CD4-positive, alpha-beta memory T cell (primary cell): ENCODE data around the gene SBSN. TPM values are rescaled to one million over a fixed set of nuclear protein-coding genes. Genes with fewer than 3 reads are reported as not detected.
A peak's percentile ranks its signal among the peaks of the same experiment; 100 is the strongest.

Experiments used
- CTCF ChIA-PET: fragments of 350-600 bp; sonication (Branson Sonifier 250); formaldehyde crosslinking; loops from one replicate; lab custom pipeline; 2021; ENCODE audit warnings: inconsistent platforms; ENCODE audit not compliant: partially characterized antibody; lab: Charles Lee
- POLR2A ChIA-PET: fragments of 350-600 bp; sonication (Branson Sonifier 250); formaldehyde crosslinking; loops from one replicate; lab custom pipeline; 2021; ENCODE audit not compliant: partially characterized antibody; lab: Charles Lee
- DNase-seq, 5 donors: peaks; one replicate each; pipeline versions ENCODE4 v3.0.0 to v3.0.0-alpha.2; 2020 to 2022; ENCODE audit warnings: mixed read lengths in 1 of 5
- H3K27ac ChIP-seq: one replicate; pipeline ENCODE4 v1.7.0; 2013; ENCODE audit warnings: low read depth, low read length
- H3K27me3 ChIP-seq: 2 replicates; pipeline ENCODE4 v1.7.0; 2013; ENCODE audit warnings: mild to moderate bottlenecking, low read length, moderate library complexity; ENCODE audit not compliant: insufficient read depth
- H3K36me3 ChIP-seq: 2 replicates; pipeline ENCODE4 v1.7.0; 2013; ENCODE audit warnings: mild to moderate bottlenecking, low read length, moderate library complexity; ENCODE audit not compliant: insufficient read depth
- H3K4me1 ChIP-seq: 2 replicates; pipeline ENCODE4 v1.7.0; 2013; ENCODE audit warnings: mild to moderate bottlenecking, low read length, moderate library complexity; ENCODE audit not compliant: insufficient read depth
- H3K4me3 ChIP-seq, 2 donors: one replicate each; pipeline ENCODE4 v1.7.0; 2013; ENCODE audit warnings: low read length in 2 of 2, mild to moderate bottlenecking in 1 of 2
- H3K9me3 ChIP-seq, 2 donors: one replicate each; pipeline ENCODE4 v1.7.0; 2013; ENCODE audit warnings: low read length in 2 of 2, control low read depth in 1 of 2; ENCODE audit not compliant: control insufficient read depth in 1 of 2
- H3K27ac Mint-ChIP-seq, 7 donors: one replicate each; pipeline ENCODE4 v1.8.0; 2020 to 2021; ENCODE audit warnings: mixed read lengths in 7 of 7, mild to moderate bottlenecking in 6 of 7, inconsistent platforms in 3 of 7, moderate library complexity in 3 of 7
- H3K27me3 Mint-ChIP-seq, 2 donors: one replicate each; pipeline ENCODE4 v1.8.0; 2020 to 2021; ENCODE audit warnings: mixed read lengths in 2 of 2
- H3K36me3 Mint-ChIP-seq, 2 donors: one replicate each; pipeline ENCODE4 v1.8.0; 2020 to 2021; ENCODE audit warnings: mixed read lengths in 2 of 2, inconsistent platforms in 1 of 2, mild to moderate bottlenecking in 1 of 2
- H3K4me1 Mint-ChIP-seq, 4 donors: one replicate each; pipeline ENCODE4 v1.8.0; 2020 to 2021; ENCODE audit warnings: mixed read lengths in 4 of 4, mild to moderate bottlenecking in 1 of 4
- H3K4me3 Mint-ChIP-seq, 8 donors: one replicate each; pipeline ENCODE4 v1.8.0; 2020 to 2021; ENCODE audit warnings: mixed read lengths in 8 of 8, mild to moderate bottlenecking in 7 of 8, moderate library complexity in 6 of 8, inconsistent platforms in 3 of 8
- H3K9me3 Mint-ChIP-seq, 8 donors: one replicate each; pipeline ENCODE4 v1.8.0; 2020 to 2021; ENCODE audit warnings: mixed read lengths in 8 of 8, mild to moderate bottlenecking in 5 of 8, inconsistent platforms in 3 of 8, moderate library complexity in 1 of 8
- intact Hi-C: fragments of 100-400 bp; cut with micrococcal nuclease; formaldehyde crosslinking; loops from one replicate; pipeline ENCODE4 v1.15.1; 2023
- polyA plus RNA-seq, 2 donors: library from polyadenylated mRNA; unstranded; fragments of 300-500 nt; fragmentation: Illumina TruSeq; gene quantifications; one replicate each; pipeline ENCODE4 v1.2.3, GENCODE V29; 2021
- total RNA-seq, 2 experiments: library from RNA; stranded (reverse); gene quantifications; one replicate each; pipeline ENCODE4 v1.2.3, GENCODE V29; 2021

SBSN gene
- total and polyA plus RNA-seq, 4 experiments from 2014 or later, result not detected

- Mint-ChIP-seq H3K36me3 (peaks cover 0 to 3% of the 10 kb centered on the region in 2 donors), H3K9me3 (peaks cover 0 to 3% (median 0%) of the 10 kb centered on the region in 8 donors), H3K27me3 (peaks cover 2 to 3% of the 10 kb centered on the region in 2 donors), H3K27ac (peak overlapping the region in 1 of 7 donors; percentile 9), H3K4me3 (peak overlapping the region in 1 of 8 donors; percentile 17), H3K4me1 (peaks cover 3 to 9% (median 6%) of the 10 kb centered on the region in 4 donors)
- intact Hi-C loops, result no loop called here
- Histone ChIP-seq H3K9me3 (no peaks in the 10 kb centered on the region), H3K36me3 (no peaks in the 10 kb centered on the region), H3K4me3 (no peak overlapping the region), H3K27ac (no peak overlapping the region), H3K4me1 (peaks cover 6% of the 10 kb centered on the region), H3K27me3 (no peaks in the 10 kb centered on the region)
- no peak for DNase-seq
- CTCF ChIA-PET, result no interaction called here
- POLR2A ChIA-PET, result no interaction called here
These were observed 11.7 kb upstream of the SBSN start for GRCh38 chr19:35539850-35540249.

DNA sequence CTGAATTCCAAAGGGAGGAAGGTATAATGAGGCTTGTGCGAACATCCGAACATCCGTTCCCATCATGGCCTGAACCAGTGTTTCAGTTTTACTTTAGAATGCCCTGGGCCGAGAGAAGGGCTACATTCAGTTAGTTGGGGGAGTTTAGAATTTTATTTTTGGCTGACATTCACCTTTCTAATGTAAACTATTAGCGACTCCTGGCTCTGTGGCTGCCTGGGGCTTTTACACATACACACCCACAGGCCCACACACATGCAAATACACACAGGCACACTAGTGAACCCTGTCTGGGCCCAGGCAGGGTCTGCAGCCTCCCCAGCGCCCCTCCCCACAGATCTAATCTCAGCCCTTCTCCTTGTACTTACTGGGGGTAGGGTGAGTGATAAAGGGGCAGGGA, 11.2 kb upstream of the SBSN start:
- intact Hi-C loops, result no loop called here
- Histone ChIP-seq H3K36me3 (no peaks in the 10 kb centered on the region), H3K27me3 (no peaks in the 10 kb centered on the region), H3K9me3 (no peaks in the 10 kb centered on the region), H3K4me3 (no peak overlapping the region), H3K4me1 (peaks cover 2% of the 10 kb centered on the region), H3K27ac (no peak overlapping the region)
- H3K4me3 Mint-ChIP-seq, result no peak overlapping the region
- ChIA-PET POLR2A (no interaction called here), CTCF (no interaction called here)
- no peak overlapping the region for H3K27ac Mint-ChIP-seq
- peaks cover 4% of the 10 kb centered on the region in 2 donors for H3K27me3 Mint-ChIP-seq
- no peaks in the 10 kb centered on the region for H3K36me3 Mint-ChIP-seq
- peaks cover 0 to 4% (median 2%) of the 10 kb centered on the region in 4 donors for H3K4me1 Mint-ChIP-seq
- peaks cover 0 to 3% (median 0%) of the 10 kb centered on the region in 8 donors for H3K9me3 Mint-ChIP-seq
- DNase-seq, result no peak

- peak overlapping the region in 1 of 7 donors; percentile 35 for H3K27ac Mint-ChIP-seq
- peaks cover 17 to 19% of the 10 kb centered on the region in 2 donors for H3K27me3 Mint-ChIP-seq
- CTCF ChIA-PET, result interaction anchor here (3.2 kb wide), 1 partner anchor 14 kb away, joined by 13 read pairs; no protein-coding TSS in a partner anchor
These were observed 6.8 kb upstream of the SBSN start for GRCh38 chr19:35534803-35535480.

GRCh38 chr19:35533822-35534392, 5.8 kb upstream of the SBSN start:
- Histone ChIP-seq H3K9me3 (no peaks in the 10 kb centered on the region), H3K4me3 (peak overlapping the region in 1 of 2 donors; percentile 19), H3K27ac (no peak overlapping the region), H3K27me3 (no peaks in the 10 kb centered on the region), H3K4me1 (peaks cover 13% of the 10 kb centered on the region), H3K36me3 (no peaks in the 10 kb centered on the region)
- intact Hi-C loops, result no loop called here
- H3K36me3 Mint-ChIP-seq, result no peaks in the 10 kb centered on the region
- H3K9me3 Mint-ChIP-seq, result peaks cover 0 to 3% (median 0%) of the 10 kb centered on the region in 8 donors
- DNase-seq, result peak; percentile 19 to 63 (median 30)
- ChIA-PET POLR2A (no interaction called here), CTCF (interaction anchor here (0.8 to 1.2 kb wide), 2 partner anchors 15 to 24 kb away, joined by 3 read pairs; no protein-coding TSS in a partner anchor)
- peak overlapping the region; percentile 55 to 86 (median 76) for H3K4me3 Mint-ChIP-seq
- peak overlapping the region in 2 of 7 donors; percentile 33 to 60 for H3K27ac Mint-ChIP-seq
- H3K27me3 Mint-ChIP-seq, result peaks cover 20 to 28% of the 10 kb centered on the region in 2 donors
- peaks cover 7 to 17% (median 12%) of the 10 kb centered on the region in 4 donors for H3K4me1 Mint-ChIP-seq

More at GRCh38 chr19:35534803-35535480, 6.8 kb upstream of the SBSN start:
- Mint-ChIP-seq H3K4me1 (peaks cover 7 to 17% (median 12%) of the 10 kb centered on the region in 4 donors), H3K4me3 (no peak overlapping the region), H3K36me3 (no peaks in the 10 kb centered on the region), H3K9me3 (peaks cover 0 to 3% (median 0%) of the 10 kb centered on the region in 8 donors)
- no peaks in the 10 kb centered on the region for H3K27me3 ChIP-seq
- no peak for DNase-seq
- intact Hi-C loops, result no loop called here
- POLR2A ChIA-PET, result interaction anchor here (0.7 kb wide), 1 partner anchor 10 kb away, joined by 3 read pairs; no protein-coding TSS in a partner anchor
- no peak overlapping the region for H3K4me3 ChIP-seq
- H3K27ac ChIP-seq, result no peak overlapping the region
- H3K36me3 ChIP-seq, result no peaks in the 10 kb centered on the region
- H3K4me1 ChIP-seq, result peaks cover 13% of the 10 kb centered on the region
- no peaks in the 10 kb centered on the region for H3K9me3 ChIP-seq

DNA sequence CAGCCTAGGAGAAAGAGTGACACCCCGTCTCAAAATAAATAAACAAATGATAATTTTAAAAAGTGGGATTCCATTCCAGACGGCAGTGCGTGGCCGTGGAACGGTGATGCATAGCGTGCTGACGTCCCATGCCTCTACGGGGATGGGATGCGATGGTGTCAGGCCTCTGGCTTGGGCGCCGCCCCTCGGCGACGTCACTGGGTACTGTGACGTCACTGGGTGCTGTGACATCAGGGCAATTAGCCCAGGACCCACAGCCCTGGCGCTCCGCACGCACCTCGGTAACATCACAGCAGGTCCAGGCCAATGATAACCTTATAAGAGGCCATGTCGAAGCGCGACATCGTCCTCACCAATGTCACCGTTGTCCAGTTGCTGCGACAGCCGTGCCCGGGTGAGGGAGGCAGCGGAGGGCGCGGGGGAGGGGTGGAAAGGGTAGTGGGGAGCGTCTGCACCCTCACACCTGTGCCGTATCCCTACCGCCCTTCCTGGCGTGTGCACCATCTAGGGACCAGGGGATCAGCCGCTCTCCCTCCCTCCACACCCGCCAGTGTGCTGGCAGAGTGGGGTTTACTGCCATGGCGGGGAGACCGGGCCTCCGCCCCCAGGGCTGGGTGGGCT, 5.2 kb upstream of the SBSN start, which contains the start of gene GAPDHS:
GAPDHS (plus strand) TSS at position 256 of the 621 bp plus-strand sequence; CDS start at position 328, 72 bp downstream.
- CTCF ChIA-PET, result interaction anchor here (0.8 to 1.2 kb wide), 2 partner anchors 16 to 23 kb away, joined by 3 read pairs; no protein-coding TSS in a partner anchor
- peak within 1 kb of the TSS in 1 of 2 donors; percentile 19 for H3K4me3 ChIP-seq

GRCh38 chr19:35531291-35531690, 3.2 kb upstream of the SBSN start:
- ChIA-PET POLR2A (no interaction called here), CTCF (interaction anchor here (1.2 to 2.6 kb wide), 2 partner anchors 17 to 19 kb away, joined by 3 to 7 read pairs; no protein-coding TSS in a partner anchor)
- no peak for DNase-seq
- Mint-ChIP-seq H3K4me3 (no peak overlapping the region), H3K4me1 (peaks cover 7 to 17% (median 12%) of the 10 kb centered on the region in 4 donors), H3K27me3 (peaks cover 35 to 40% of the 10 kb centered on the region in 2 donors), H3K36me3 (no peaks in the 10 kb centered on the region), H3K9me3 (no peaks in the 10 kb centered on the region), H3K27ac (no peak overlapping the region)
- no peak overlapping the region for H3K27ac ChIP-seq
- no peaks in the 10 kb centered on the region for H3K36me3 ChIP-seq
- H3K9me3 ChIP-seq, result no peaks in the 10 kb centered on the region
- no peak overlapping the region for H3K4me3 ChIP-seq
- no peaks in the 10 kb centered on the region for H3K27me3 ChIP-seq
- intact Hi-C loops, result no loop called here
- peaks cover 13% of the 10 kb centered on the region for H3K4me1 ChIP-seq

More for the DNA sequence above, 5.2 kb upstream of the SBSN start, which contains the start of gene GAPDHS:
- H3K36me3 Mint-ChIP-seq, result no peaks in the 10 kb centered on the region
- peaks cover 13% of the 10 kb centered on the region for H3K4me1 ChIP-seq
- no peak for DNase-seq
- peak within 1 kb of the TSS in 3 of 7 donors; percentile 33 to 60 (median 49) for H3K27ac Mint-ChIP-seq
- POLR2A ChIA-PET, result no interaction called here
- peak within 1 kb of the TSS; percentile 55 to 86 (median 76) for H3K4me3 Mint-ChIP-seq
- no peaks in the 10 kb centered on the region for H3K36me3 ChIP-seq
- no peaks in the 10 kb centered on the region for H3K27me3 ChIP-seq
- H3K9me3 Mint-ChIP-seq, result peaks cover 0 to 3% (median 0%) of the 10 kb centered on the region in 8 donors
- peaks cover 7 to 17% (median 12%) of the 10 kb centered on the region in 4 donors for H3K4me1 Mint-ChIP-seq
- H3K27me3 Mint-ChIP-seq, result peaks cover 21 to 34% of the 10 kb centered on the region in 2 donors
- no peaks in the 10 kb centered on the region for H3K9me3 ChIP-seq
- intact Hi-C loops, result no loop called here
- no peak within 1 kb of the TSS for H3K27ac ChIP-seq
